ENCODE measurements around the gene PLEKHA4. TPM values are rescaled to one million over a fixed set of nuclear protein-coding genes. Genes with fewer than 3 reads are reported as not detected.

Gene PLEKHA4
- total RNA-seq, 1 experiment from 2014 or later: 14.8 TPM

GRCh38 chr19:48856921-48857320, 11.5 kb downstream of the PLEKHA4 start:
- ATAC-seq (no peak), DNase-seq (ENCODE audit: low spot score) (no peak)
- ChIA-PET POLR2A (no interaction called here), CTCF (interaction anchor here (0.5 to 0.7 kb wide), 2 partner anchors 439 to 628 kb away, joined by 3 to 4 read pairs; no protein-coding TSS in a partner anchor)
- Mint-ChIP-seq H3K4me1 (peaks cover 10% of the 10 kb centered on the region), H3K27ac (no peak overlapping the region), H3K27me3 (ENCODE audit: low read depth) (no peaks in the 10 kb centered on the region; the same call in 1 of the 2 replicates), H3K36me3 (no peaks in the 10 kb centered on the region), H3K9me3 (no peaks in the 10 kb centered on the region), H3K4me3 (no peak overlapping the region)
- TF ChIP-seq, protein P1, sequence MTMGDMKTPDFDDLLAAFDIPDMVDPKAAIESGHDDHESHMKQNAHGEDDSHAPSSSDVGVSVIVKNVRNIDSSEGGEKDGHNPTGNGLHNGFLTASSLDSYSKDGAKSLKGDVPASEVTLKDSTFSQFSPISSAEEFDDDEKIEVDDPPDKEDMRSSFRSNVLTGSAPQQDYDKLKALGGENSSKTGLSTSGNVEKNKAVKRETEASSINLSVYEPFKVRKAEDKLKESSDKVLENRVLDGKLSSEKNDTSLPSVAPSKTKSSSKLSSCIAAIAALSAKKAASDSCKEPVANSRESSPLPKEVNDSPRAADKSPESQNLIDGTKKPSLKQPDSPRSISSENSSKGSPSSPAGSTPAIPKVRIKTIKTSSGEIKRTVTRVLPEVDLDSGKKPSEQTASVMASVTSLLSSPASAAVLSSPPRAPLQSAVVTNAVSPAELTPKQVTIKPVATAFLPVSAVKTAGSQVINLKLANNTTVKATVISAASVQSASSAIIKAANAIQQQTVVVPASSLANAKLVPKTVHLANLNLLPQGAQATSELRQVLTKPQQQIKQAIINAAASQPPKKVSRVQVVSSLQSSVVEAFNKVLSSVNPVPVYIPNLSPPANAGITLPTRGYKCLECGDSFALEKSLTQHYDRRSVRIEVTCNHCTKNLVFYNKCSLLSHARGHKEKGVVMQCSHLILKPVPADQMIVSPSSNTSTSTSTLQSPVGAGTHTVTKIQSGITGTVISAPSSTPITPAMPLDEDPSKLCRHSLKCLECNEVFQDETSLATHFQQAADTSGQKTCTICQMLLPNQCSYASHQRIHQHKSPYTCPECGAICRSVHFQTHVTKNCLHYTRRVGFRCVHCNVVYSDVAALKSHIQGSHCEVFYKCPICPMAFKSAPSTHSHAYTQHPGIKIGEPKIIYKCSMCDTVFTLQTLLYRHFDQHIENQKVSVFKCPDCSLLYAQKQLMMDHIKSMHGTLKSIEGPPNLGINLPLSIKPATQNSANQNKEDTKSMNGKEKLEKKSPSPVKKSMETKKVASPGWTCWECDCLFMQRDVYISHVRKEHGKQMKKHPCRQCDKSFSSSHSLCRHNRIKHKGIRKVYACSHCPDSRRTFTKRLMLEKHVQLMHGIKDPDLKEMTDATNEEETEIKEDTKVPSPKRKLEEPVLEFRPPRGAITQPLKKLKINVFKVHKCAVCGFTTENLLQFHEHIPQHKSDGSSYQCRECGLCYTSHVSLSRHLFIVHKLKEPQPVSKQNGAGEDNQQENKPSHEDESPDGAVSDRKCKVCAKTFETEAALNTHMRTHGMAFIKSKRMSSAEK (CRISPR knock-in tag; IDR thresholded peaks at IDR 0.05; ENCODE audit: borderline replicate concordance): no peak
- TF ChIP-seq AFF4 (CRISPR knock-in tag; IDR thresholded peaks at IDR 0.05; ENCODE audit: borderline replicate concordance) (no peak), ZNF219 (CRISPR knock-in tag; IDR thresholded peaks at IDR 0.05; ENCODE audit: borderline replicate concordance) (no peak), CREM (CRISPR knock-in tag; IDR thresholded peaks at IDR 0.05) (no peak), E2F1 (CRISPR knock-in tag; IDR thresholded peaks at IDR 0.05) (no peak), IRF2 (CRISPR knock-in tag; IDR thresholded peaks at IDR 0.05; ENCODE audit: borderline replicate concordance, low read depth) (no peak)
- TF ChIP-seq, protein P2, sequence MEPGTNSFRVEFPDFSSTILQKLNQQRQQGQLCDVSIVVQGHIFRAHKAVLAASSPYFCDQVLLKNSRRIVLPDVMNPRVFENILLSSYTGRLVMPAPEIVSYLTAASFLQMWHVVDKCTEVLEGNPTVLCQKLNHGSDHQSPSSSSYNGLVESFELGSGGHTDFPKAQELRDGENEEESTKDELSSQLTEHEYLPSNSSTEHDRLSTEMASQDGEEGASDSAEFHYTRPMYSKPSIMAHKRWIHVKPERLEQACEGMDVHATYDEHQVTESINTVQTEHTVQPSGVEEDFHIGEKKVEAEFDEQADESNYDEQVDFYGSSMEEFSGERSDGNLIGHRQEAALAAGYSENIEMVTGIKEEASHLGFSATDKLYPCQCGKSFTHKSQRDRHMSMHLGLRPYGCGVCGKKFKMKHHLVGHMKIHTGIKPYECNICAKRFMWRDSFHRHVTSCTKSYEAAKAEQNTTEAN (CRISPR knock-in tag; IDR thresholded peaks at IDR 0.05): no peak
- TF ChIP-seq, protein P3, sequence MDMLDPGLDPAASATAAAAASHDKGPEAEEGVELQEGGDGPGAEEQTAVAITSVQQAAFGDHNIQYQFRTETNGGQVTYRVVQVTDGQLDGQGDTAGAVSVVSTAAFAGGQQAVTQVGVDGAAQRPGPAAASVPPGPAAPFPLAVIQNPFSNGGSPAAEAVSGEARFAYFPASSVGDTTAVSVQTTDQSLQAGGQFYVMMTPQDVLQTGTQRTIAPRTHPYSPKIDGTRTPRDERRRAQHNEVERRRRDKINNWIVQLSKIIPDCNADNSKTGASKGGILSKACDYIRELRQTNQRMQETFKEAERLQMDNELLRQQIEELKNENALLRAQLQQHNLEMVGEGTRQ (CRISPR knock-in tag; IDR thresholded peaks at IDR 0.05): no peak

GRCh38 chr19:48854103-48854502, 14.3 kb downstream of the PLEKHA4 start:
- no peak for DNase-seq (ENCODE audit: low spot score)
- Mint-ChIP-seq H3K36me3 (no peaks in the 10 kb centered on the region), H3K27me3 (ENCODE audit: low read depth) (no peaks in the 10 kb centered on the region), H3K27ac (no peak overlapping the region), H3K9me3 (no peaks in the 10 kb centered on the region), H3K4me1 (peaks cover 1% of the 10 kb centered on the region; the same call in 1 of the 2 replicates), H3K4me3 (no peak overlapping the region)
- ChIA-PET POLR2A (interaction anchor here (0.7 kb wide), 1 partner anchor 1620 kb away, joined by 4 read pairs; no protein-coding TSS in a partner anchor), CTCF (interaction anchor here (0.8 to 1.0 kb wide), 3 partner anchors 10 to 59 kb away, joined by 3 to 4 read pairs (median 3); no protein-coding TSS in a partner anchor)
- TF ChIP-seq JUN (CRISPR knock-in tag; IDR thresholded peaks at IDR 0.05): no peak
- TF ChIP-seq NFE2L1 (CRISPR knock-in tag; IDR thresholded peaks at IDR 0.05): no peak
- no peak for TF ChIP-seq ZNF512 (CRISPR knock-in tag; IDR thresholded peaks at IDR 0.05; ENCODE audit: borderline replicate concordance)
- no peak for TF ChIP-seq ATF1 (CRISPR knock-in tag; IDR thresholded peaks at IDR 0.05)
- no peak for ATAC-seq

Data from WTC11 (cell line).